HepG2 (cell line): ENCODE data around the gene KCNMA1. TPM values are rescaled to one million over a fixed set of nuclear protein-coding genes. Genes with fewer than 3 reads are reported as not detected.

Source experiments
- ATAC-seq: fragments of 200-7000 bp; cut with Tn5 transposase; 3 replicates; pipeline ENCODE4 v1.9.1; 2020; ENCODE audit warnings: mild to moderate bottlenecking, moderate library complexity
- BruUV-seq: library from RNA; stranded (reverse); fragments of 400-500 nt; replicated peaks from 2 replicates; lab custom pipeline; 2021; lab: Mats Ljungman, UMichigan
- CTCF ChIA-PET: fragments of 300-600 bp; formaldehyde crosslinking; extraction: SDS; loops from one replicate; lab custom pipeline; 2021; ENCODE audit warnings: low total read pairs, inconsistent platforms, low intra/inter-chr PET ratio; lab: Yijun Ruan, JAX
- POLR2A ChIA-PET: fragments of 350-600 bp; sonication (Branson Sonifier 250); formaldehyde crosslinking; loops from one replicate; lab custom pipeline; 2020; ENCODE audit warnings: antibody characterized with exemption, inconsistent platforms; lab: Yijun Ruan, JAX
- DNase-seq: peaks from one replicate; pipeline ENCODE4 v3.0.0-alpha.2; 2015; ENCODE audit warnings: low spot score
- FAIRE-seq: peaks from 3 replicates; lab custom pipeline; 2011; peaks lifted over from hg19 to GRCh38; lab: Jason Lieb, UNC
- H2AFZ ChIP-seq: one replicate; pipeline ENCODE4 v1.6.1; 2011; ENCODE audit warnings: low read length, inconsistent platforms
- H3K27ac ChIP-seq: fragments of 300-600 bp; 3 replicates; pipeline ENCODE4 v1.8.0; 2011; ENCODE audit warnings: mixed run types, mild to moderate bottlenecking, mixed read lengths, low read length, inconsistent platforms; ENCODE audit not compliant: insufficient read depth; ENCODE audit errors: extremely low read length
- H3K27me3 ChIP-seq, 2 experiments: fragments of 200-600 bp in 1 of 2; 2 replicates in 1 of 2; 3 replicates in 1 of 2; pipeline versions ENCODE4 v1.6.0 to v1.8.0; 2011; ENCODE audit warnings: low read length in 2 of 2, mild to moderate bottlenecking in 2 of 2, moderate library complexity in 2 of 2, inconsistent platforms in 1 of 2; ENCODE audit not compliant: insufficient read depth in 2 of 2, control insufficient read depth in 1 of 2
- H3K36me3 ChIP-seq, 2 experiments: fragments of 200-600 bp in 1 of 2; replicated peaks in 1 of 2; 2 replicates in 1 of 2; 3 replicates in 1 of 2; pipeline versions ENCODE4 v1.5.1 to v1.8.0; 2011; ENCODE audit warnings: low read length in 2 of 2, inconsistent platforms in 1 of 2; ENCODE audit not compliant: insufficient read depth in 2 of 2, control insufficient read depth in 1 of 2
- H3K4me1 ChIP-seq: 2 replicates; pipeline ENCODE4 v1.5.1; 2012; ENCODE audit warnings: low read length, inconsistent platforms; ENCODE audit not compliant: insufficient read depth
- H3K4me2 ChIP-seq: 2 replicates; pipeline ENCODE4 v1.6.0; 2011; ENCODE audit warnings: low read depth, low read length, inconsistent platforms
- H3K4me3 ChIP-seq, 3 experiments: fragments of 200-600 bp in 1 of 3; sonication (generic), shearing (Covaris generic) in 1 of 3; replicated peaks in 1 of 3; 2 replicates each; pipeline ENCODE4 v1.5.1; 2011 to 2016; ENCODE audit warnings: low read length in 3 of 3, inconsistent platforms in 2 of 3, low read depth in 2 of 3, mild to moderate bottlenecking in 2 of 3, control low read depth in 1 of 3, mixed read lengths in 1 of 3; ENCODE audit not compliant: insufficient read depth in 1 of 3
- H3K79me2 ChIP-seq: one replicate; pipeline ENCODE4 v1.6.1; 2011; ENCODE audit warnings: low read length, inconsistent platforms; ENCODE audit not compliant: insufficient read depth
- H3K9ac ChIP-seq: 2 replicates; pipeline ENCODE4 v1.6.0; 2011; ENCODE audit warnings: mild to moderate bottlenecking, low read depth, low read length, inconsistent platforms; ENCODE audit not compliant: insufficient read depth
- H3K9me3 ChIP-seq: 2 replicates; pipeline ENCODE4 v1.5.1; 2012; ENCODE audit warnings: mild to moderate bottlenecking, low read length
- H4K20me1 ChIP-seq: 2 replicates; pipeline ENCODE4 v1.6.0; 2011; ENCODE audit warnings: inconsistent platforms, mild to moderate bottlenecking, low read length, moderate library complexity; ENCODE audit not compliant: insufficient read depth
- CHCHD3 ChIP-seq: sonication (generic); formaldehyde crosslinking; IDR thresholded peaks from 2 replicates; pipeline ENCODE4 v1.8.0; 2022; ENCODE audit warnings: mild to moderate bottlenecking, missing genetic modification reagents, moderate library complexity
- EEA1 ChIP-seq: sonication (generic); formaldehyde crosslinking; IDR thresholded peaks from 2 replicates; pipeline ENCODE4 v1.5.1; 2020; ENCODE audit warnings: mild to moderate bottlenecking, missing genetic modification reagents, borderline replicate concordance
- GATAD2A ChIP-seq: IDR thresholded peaks from 2 replicates; pipeline ENCODE4 v1.6.1; 2016
- GTF3A ChIP-seq: sonication (generic); formaldehyde crosslinking; conservative IDR thresholded peaks from 2 replicates; pipeline ENCODE4 v1.4.0; 2020; ENCODE audit warnings: mild to moderate bottlenecking, missing genetic modification reagents
- TBP ChIP-seq: sonication (generic); formaldehyde crosslinking; IDR thresholded peaks from 2 replicates; pipeline ENCODE4 v1.5.0; 2020; ENCODE audit warnings: missing genetic modification reagents
- ZFP41 ChIP-seq: sonication (generic); formaldehyde crosslinking; IDR thresholded peaks from 2 replicates; pipeline ENCODE4 v1.4.0; 2020; ENCODE audit warnings: mild to moderate bottlenecking, missing genetic modification reagents, borderline replicate concordance
- ZNF460 ChIP-seq: sonication (generic); formaldehyde crosslinking; IDR thresholded peaks from 2 replicates; pipeline ENCODE4 v1.5.1; 2020; ENCODE audit warnings: missing genetic modification reagents, mild to moderate bottlenecking, borderline replicate concordance
- ZNF629 ChIP-seq: sonication (generic); formaldehyde crosslinking; conservative IDR thresholded peaks from 2 replicates; pipeline ENCODE4 v1.5.0; 2020; ENCODE audit warnings: missing genetic modification reagents
- WGBS: methylation state at CpG from one replicate; pipeline ENCODE4 v1.1.6; 2017; ENCODE audit warnings: low lambda C conversion rate; 5-methylcytosine and 5-hydroxymethylcytosine counted together
- in situ Hi-C: cut with HindIII; loops from 2 replicates; pipeline ENCODE4 v1.10.0; 2017; ENCODE audit warnings: low pct_unique_long_range_greater_than_20kb; ENCODE audit not compliant: extremely low pct_ligation_motif_present
- intact Hi-C: fragments of 100-400 bp; cut with micrococcal nuclease; formaldehyde crosslinking; loops from one replicate; pipeline ENCODE4 v1.10.0; 2022; ENCODE audit not compliant: unreplicated experiment
- polyA plus RNA-seq, 8 experiments: library from polyadenylated mRNA; depleted of rRNA in 3 of 8; stranded (reverse) in 7 of 8; unstranded in 1 of 8; fragments of >200 nt; fragmentation: Illumina TruSeq in 4 of 8; extraction: Trizol in 4 of 8; gene quantifications; 2 replicates each; pipeline versions ENCODE4 v1.2.1 to v1.2.3, GENCODE V29; 2011 to 2016; ENCODE audit warnings: low read depth in 4 of 8, missing spikeins in 1 of 8, mixed read lengths in 1 of 8; ENCODE audit not compliant: insufficient read depth in 1 of 8
- total RNA-seq, 5 experiments: library from RNA; depleted of rRNA; stranded (reverse); fragments of >200 nt; fragmentation: Illumina TruSeq; extraction: Trizol; gene quantifications; 2 replicates each; pipeline ENCODE4 v1.2.3, GENCODE V29; 2016; ENCODE audit warnings: low read depth in 1 of 5
- TF ChIP-seq, protein P1 (sequence below): sonication (generic); formaldehyde crosslinking; IDR thresholded peaks from 2 replicates; pipeline ENCODE4 v1.4.0; 2020; ENCODE audit warnings: missing genetic modification reagents
- TF ChIP-seq, protein P2 (sequence below): sonication (generic); formaldehyde crosslinking; conservative IDR thresholded peaks from 2 replicates; pipeline ENCODE4 v1.4.0; 2020; ENCODE audit warnings: mild to moderate bottlenecking, missing genetic modification reagents, moderate library complexity
- TF ChIP-seq, protein P3 (sequence below): sonication (generic); formaldehyde crosslinking; IDR thresholded peaks from 2 replicates; pipeline ENCODE4 v1.8.0; 2022; ENCODE audit warnings: mild to moderate bottlenecking, missing genetic modification reagents, moderate library complexity
- TF ChIP-seq, protein P4 (sequence below): sonication (generic); formaldehyde crosslinking; IDR thresholded peaks from 2 replicates; pipeline ENCODE4 v1.4.0; 2020; ENCODE audit warnings: missing genetic modification reagents, borderline replicate concordance
- TF ChIP-seq, protein P5 (sequence below): sonication (generic); formaldehyde crosslinking; conservative IDR thresholded peaks from 2 replicates; pipeline ENCODE4 v1.8.1; 2023; ENCODE audit warnings: missing genetic modification reagents

The KCNMA1 gene
- total and polyA plus RNA-seq, 2 of the 13 experiments (the other 11 are each of a cell fraction or from before 2014, with no cell fraction given): 0.02 TPM; not detected in 1

DNA sequence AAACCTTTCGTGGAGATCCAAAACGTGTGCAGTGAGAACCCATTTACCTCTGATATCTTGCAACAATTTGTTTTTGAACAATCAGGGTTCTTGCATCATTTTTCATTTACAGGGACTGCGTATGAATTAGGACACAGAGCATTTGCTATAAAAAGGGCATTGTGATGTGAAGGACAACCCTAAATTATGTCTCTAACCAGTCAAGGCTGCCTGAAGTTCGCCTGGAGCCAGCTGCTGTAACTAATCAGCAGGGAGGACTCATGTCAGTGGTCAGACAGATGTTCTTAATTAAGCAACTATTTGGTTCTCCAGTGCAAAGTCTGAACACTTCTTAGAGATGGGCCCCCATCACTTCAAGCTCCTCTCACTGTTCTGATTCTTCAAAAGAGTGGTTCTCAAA, 674.8 kb downstream of the KCNMA1 start:
- FAIRE-seq: no peak

More for the DNA sequence above, 674.8 kb downstream of the KCNMA1 start:
- no peak overlapping the region for H3K27ac ChIP-seq
- BruUV-seq: no TSS peak
- no peak overlapping the region for H2AFZ ChIP-seq
- DNase-seq (no peak), ATAC-seq (no peak)
- no peak overlapping the region for H3K9ac ChIP-seq
- no peak overlapping the region for H3K4me3 ChIP-seq
- CTCF ChIA-PET: no interaction called here
- H3K4me1 ChIP-seq: no peaks in the 10 kb centered on the region
- H4K20me1 ChIP-seq: no peaks in the 10 kb centered on the region
- no peaks in the 10 kb centered on the region for H3K9me3 ChIP-seq
- TF ChIP-seq ZNF629 (CRISPR knock-in tag) (no peak), TBP (CRISPR knock-in tag) (no peak), CHCHD3 (CRISPR knock-in tag) (no peak), GTF3A (no peak), EEA1 (no peak), ZNF460 (CRISPR knock-in tag) (no peak), GATAD2A (CRISPR knock-in tag) (no peak), ZFP41 (CRISPR knock-in tag) (no peak)
- TF ChIP-seq, protein P1, sequence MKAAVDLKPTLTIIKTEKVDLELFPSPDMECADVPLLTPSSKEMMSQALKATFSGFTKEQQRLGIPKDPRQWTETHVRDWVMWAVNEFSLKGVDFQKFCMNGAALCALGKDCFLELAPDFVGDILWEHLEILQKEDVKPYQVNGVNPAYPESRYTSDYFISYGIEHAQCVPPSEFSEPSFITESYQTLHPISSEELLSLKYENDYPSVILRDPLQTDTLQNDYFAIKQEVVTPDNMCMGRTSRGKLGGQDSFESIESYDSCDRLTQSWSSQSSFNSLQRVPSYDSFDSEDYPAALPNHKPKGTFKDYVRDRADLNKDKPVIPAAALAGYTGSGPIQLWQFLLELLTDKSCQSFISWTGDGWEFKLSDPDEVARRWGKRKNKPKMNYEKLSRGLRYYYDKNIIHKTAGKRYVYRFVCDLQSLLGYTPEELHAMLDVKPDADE (CRISPR knock-in tag): no peak
- TF ChIP-seq, protein P2, sequence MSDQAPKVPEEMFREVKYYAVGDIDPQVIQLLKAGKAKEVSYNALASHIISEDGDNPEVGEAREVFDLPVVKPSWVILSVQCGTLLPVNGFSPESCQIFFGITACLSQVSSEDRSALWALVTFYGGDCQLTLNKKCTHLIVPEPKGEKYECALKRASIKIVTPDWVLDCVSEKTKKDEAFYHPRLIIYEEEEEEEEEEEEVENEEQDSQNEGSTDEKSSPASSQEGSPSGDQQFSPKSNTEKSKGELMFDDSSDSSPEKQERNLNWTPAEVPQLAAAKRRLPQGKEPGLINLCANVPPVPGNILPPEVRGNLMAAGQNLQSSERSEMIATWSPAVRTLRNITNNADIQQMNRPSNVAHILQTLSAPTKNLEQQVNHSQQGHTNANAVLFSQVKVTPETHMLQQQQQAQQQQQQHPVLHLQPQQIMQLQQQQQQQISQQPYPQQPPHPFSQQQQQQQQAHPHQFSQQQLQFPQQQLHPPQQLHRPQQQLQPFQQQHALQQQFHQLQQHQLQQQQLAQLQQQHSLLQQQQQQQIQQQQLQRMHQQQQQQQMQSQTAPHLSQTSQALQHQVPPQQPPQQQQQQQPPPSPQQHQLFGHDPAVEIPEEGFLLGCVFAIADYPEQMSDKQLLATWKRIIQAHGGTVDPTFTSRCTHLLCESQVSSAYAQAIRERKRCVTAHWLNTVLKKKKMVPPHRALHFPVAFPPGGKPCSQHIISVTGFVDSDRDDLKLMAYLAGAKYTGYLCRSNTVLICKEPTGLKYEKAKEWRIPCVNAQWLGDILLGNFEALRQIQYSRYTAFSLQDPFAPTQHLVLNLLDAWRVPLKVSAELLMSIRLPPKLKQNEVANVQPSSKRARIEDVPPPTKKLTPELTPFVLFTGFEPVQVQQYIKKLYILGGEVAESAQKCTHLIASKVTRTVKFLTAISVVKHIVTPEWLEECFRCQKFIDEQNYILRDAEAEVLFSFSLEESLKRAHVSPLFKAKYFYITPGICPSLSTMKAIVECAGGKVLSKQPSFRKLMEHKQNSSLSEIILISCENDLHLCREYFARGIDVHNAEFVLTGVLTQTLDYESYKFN (CRISPR knock-in tag): no peak
- TF ChIP-seq, protein P3, sequence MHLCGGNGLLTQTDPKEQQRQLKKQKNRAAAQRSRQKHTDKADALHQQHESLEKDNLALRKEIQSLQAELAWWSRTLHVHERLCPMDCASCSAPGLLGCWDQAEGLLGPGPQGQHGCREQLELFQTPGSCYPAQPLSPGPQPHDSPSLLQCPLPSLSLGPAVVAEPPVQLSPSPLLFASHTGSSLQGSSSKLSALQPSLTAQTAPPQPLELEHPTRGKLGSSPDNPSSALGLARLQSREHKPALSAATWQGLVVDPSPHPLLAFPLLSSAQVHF (CRISPR knock-in tag): no peak
- TF ChIP-seq, protein P4, sequence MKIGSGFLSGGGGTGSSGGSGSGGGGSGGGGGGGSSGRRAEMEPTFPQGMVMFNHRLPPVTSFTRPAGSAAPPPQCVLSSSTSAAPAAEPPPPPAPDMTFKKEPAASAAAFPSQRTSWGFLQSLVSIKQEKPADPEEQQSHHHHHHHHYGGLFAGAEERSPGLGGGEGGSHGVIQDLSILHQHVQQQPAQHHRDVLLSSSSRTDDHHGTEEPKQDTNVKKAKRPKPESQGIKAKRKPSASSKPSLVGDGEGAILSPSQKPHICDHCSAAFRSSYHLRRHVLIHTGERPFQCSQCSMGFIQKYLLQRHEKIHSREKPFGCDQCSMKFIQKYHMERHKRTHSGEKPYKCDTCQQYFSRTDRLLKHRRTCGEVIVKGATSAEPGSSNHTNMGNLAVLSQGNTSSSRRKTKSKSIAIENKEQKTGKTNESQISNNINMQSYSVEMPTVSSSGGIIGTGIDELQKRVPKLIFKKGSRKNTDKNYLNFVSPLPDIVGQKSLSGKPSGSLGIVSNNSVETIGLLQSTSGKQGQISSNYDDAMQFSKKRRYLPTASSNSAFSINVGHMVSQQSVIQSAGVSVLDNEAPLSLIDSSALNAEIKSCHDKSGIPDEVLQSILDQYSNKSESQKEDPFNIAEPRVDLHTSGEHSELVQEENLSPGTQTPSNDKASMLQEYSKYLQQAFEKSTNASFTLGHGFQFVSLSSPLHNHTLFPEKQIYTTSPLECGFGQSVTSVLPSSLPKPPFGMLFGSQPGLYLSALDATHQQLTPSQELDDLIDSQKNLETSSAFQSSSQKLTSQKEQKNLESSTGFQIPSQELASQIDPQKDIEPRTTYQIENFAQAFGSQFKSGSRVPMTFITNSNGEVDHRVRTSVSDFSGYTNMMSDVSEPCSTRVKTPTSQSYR (CRISPR knock-in tag): no peak
- TF ChIP-seq, protein P5, sequence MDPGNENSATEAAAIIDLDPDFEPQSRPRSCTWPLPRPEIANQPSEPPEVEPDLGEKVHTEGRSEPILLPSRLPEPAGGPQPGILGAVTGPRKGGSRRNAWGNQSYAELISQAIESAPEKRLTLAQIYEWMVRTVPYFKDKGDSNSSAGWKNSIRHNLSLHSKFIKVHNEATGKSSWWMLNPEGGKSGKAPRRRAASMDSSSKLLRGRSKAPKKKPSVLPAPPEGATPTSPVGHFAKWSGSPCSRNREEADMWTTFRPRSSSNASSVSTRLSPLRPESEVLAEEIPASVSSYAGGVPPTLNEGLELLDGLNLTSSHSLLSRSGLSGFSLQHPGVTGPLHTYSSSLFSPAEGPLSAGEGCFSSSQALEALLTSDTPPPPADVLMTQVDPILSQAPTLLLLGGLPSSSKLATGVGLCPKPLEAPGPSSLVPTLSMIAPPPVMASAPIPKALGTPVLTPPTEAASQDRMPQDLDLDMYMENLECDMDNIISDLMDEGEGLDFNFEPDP (CRISPR knock-in tag): no peak
- peaks cover 3 to 21% of the 10 kb centered on the region in 2 experiments; a peak in 4 of 5 replicates for H3K27me3 ChIP-seq
- intact Hi-C loops (no loop called here), in situ Hi-C loops (no loop called here)
- H3K79me2 ChIP-seq: no peaks in the 10 kb centered on the region
- H3K36me3 ChIP-seq: no peaks in the 10 kb centered on the region
- no peak overlapping the region for H3K4me2 ChIP-seq
- 2% methylated on average over 4 of the region's 4 CpGs for WGBS
- POLR2A ChIA-PET: no interaction called here
